GM19351 (cell line): ENCODE measurements around the gene VSIG8.
A peak's percentile ranks its signal among the peaks of the same experiment; 100 is the strongest.
"Not testable (repeated sequence)": the region's sequence is repeated elsewhere in the genome, so short reads cannot be mapped to it uniquely, and the experiment has no call there.

ENCODE experiments used
- ATAC-seq: cut with Tn5 transposase; IDR thresholded peaks from one replicate; pipeline ENCODE4 v1.9.1; 2021; ENCODE audit warnings: mild to moderate bottlenecking, moderate library complexity; ENCODE audit not compliant: unreplicated experiment

The VSIG8 gene

DNA sequence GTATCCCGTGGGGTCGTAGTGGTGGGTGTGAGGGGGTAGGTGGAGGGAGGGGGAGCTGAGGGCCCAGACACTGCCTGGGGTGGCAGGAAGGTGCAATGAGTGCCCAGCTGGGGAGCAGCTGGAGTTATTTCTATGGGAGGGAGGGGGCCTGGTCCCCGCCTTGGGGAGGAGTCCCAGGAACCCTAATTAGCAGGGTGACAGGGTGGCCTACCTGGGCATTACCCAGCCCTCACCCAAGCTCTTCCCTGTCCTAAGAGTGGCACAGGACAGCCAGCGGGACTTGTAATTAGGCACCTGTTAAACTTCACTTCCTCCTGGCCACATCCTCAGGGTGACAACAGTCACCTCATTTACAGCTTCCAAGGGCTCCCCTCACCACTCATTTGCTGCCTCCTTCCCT, at the start of gene VSIG8:
TSS of gene VSIG8 (minus strand) at position 101 of the 400 bp plus-strand sequence. CDS start 136 bp downstream, outside the sequence.
- no peak for ATAC-seq

- ATAC-seq = no peak
Measured at GRCh38 chr1:159911326-159912070, 49.0 kb upstream of the VSIG8 start.

DNA sequence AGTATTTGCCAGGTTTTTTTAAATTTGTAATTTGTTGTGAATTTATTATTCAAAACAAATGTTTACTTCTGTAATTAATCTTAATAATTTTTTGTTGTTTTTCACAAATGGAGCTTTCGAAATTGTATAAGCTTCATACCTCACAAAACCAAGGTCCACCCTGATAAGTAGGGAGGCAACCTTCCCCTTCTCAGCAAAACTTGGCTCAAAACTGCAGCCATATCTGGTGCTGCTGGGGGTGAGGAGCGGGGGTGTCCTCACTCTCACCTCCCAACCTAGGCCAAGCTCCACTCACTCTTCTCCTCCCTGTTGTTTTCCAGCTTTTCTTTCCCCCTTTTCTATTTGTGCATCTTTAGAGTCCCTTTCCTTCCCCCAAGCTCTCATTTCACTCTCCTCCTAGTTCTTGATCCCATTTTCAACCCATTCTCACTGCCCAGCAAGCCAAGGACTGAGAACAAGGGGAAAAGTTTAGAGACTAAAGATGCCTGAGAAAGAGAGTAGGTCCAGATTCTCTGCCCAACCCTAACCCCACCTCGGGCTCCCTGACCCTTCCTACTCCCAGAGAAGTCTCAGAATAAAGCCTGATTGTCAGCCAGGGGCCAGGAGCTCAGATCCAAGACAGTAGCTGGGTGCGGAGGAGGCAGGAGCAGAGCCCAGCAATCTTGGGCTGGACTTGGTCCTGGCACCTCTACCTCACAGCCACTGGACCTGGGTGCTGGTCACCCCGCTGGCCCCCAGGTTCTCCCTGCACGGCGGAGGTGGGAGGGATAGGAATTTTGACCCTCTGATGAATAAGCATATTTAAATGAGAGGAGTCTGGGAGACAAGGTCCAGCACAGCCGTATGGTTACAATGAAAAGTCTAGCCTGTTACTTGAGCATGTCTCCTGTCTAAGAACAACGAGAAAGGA, 45.8 kb upstream of the VSIG8 start:
- no peak for ATAC-seq

DNA sequence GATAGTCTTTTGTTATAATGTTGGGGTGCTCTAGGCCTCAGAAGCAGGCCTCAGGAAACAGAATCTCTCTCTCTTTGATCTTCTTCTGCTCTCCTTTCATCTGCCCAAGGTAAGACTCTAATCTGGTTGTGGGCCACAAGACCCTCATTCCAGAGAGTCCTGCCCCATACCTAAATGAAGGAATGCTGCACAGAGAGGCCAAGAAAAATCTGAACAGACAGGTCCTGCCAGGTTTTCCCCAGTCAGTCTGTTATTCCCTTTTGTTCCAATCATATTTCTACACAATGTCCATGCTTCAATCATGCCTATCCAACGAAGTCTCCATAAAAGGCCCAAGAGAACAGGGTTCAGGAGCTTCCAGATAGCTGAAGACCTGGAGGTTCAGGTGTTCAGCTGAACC, 44.5 kb upstream of the VSIG8 start:
- no peak for ATAC-seq

- ATAC-seq = not testable (repeated sequence)
Measured at GRCh38 chr1:159904036-159904435, 41.6 kb upstream of the VSIG8 start.

- ATAC-seq = no peak
Measured at GRCh38 chr1:159902541-159902940, 40.1 kb upstream of the VSIG8 start.

GRCh38 chr1:159900755-159901360, 38.4 kb upstream of the VSIG8 start:
- no peak for ATAC-seq

DNA sequence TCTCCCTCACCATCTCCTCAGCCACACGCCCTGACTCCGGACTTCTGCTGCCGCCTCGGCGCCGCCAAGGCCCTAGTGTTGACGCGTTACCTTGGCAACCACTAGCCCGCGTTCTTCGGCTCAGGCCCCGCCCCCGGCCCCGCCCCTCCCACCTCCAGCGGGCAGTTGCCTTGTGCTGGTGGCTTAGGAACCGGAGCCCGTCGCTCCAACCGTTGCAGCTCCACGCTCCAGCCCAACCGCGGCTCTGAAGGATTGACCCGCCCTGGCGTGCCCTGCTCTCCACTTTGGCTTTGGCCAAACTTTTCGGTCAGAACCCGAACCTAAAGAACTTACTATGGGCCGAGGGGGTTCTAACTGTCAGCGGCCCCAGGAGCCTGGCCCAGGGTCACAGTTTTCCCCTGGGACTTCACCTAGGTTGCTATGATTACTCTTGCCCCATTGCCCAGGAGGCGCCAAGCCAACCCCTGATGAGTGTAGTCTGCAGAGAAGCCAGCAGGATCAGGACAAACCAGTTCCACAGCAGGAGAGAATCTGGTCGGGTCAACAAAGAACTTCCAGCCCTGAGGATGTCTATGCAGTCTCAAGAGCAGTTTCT, 37.7 kb upstream of the VSIG8 start, which contains the start of gene CFAP45:
TSS of gene CFAP45 (minus strand) at position 80 of the 595 bp plus-strand sequence. CDS start at position 13, 67 bp downstream.
- no peak for ATAC-seq

- not testable (repeated sequence) for ATAC-seq
Measured at GRCh38 chr1:159899634-159900033, 37.2 kb upstream of the VSIG8 start.

GRCh38 chr1:159898527-159898926, 36.1 kb upstream of the VSIG8 start:
- ATAC-seq = no peak

- no peak for ATAC-seq
Measured at GRCh38 chr1:159897962-159898361, 35.5 kb upstream of the VSIG8 start.

DNA sequence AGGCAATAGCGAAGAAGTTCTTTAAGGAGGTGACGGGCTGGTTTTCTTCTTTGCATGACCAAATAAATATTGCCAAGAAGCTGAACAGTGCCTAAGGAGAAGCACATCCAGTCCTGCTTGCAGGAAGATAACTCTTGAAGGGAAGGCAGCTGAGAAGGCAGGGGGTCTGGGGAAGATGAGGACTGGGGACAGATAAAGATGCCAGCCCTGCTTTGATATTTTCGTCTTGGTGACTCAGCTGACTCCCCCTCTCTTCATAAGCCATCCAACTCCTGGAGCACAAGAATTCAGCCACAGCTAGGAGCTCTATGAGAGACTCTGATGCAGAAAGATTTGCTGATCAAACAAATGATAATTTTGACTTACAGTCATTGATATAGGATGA, 34.1 kb upstream of the VSIG8 start:
- no peak for ATAC-seq

- no peak for ATAC-seq
Measured at GRCh38 chr1:159895836-159896545, 33.5 kb upstream of the VSIG8 start.

DNA sequence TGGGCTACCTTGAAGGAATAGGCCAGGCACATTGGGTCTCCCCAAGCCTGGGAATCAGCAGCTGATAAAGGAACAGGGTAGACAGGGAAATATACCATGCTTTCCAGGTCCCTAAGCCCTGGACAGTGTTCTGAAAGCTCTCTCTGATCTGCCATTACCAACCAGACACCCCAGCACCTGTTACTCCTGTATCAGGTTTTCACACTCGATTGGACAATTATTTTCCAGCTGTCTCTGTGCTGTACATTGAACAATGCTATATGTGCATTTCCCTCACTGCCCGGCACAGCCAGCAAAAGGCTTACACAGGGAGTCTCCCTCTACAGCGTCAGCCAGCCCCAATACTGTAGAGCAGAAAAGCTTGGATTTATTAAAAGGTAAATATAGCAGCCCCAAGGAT, 32.8 kb upstream of the VSIG8 start:
- ATAC-seq = no peak

DNA sequence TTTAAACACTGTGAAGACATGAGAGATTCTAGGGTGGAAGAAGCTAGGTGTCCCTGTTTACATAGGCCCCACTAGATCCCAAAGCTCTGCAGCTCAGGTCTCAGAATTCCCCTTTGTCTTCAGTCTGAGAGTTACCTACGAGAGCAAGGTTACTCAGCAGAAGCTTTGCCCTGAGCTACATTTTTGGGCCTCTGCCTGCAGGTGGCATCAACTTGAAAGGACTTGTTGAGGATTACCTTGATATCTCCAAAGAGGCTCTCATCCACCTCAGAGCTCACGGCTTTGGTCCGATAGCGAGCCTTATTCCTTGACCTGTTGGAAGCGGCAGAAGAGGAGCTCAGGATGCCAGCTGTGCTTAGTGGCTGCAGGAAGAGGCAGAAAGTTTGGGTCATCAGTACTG, 30.5 kb upstream of the VSIG8 start:
- ATAC-seq = no peak

GRCh38 chr1:159891275-159892157, 29.1 kb upstream of the VSIG8 start:
- ATAC-seq = peak; percentile 59

DNA sequence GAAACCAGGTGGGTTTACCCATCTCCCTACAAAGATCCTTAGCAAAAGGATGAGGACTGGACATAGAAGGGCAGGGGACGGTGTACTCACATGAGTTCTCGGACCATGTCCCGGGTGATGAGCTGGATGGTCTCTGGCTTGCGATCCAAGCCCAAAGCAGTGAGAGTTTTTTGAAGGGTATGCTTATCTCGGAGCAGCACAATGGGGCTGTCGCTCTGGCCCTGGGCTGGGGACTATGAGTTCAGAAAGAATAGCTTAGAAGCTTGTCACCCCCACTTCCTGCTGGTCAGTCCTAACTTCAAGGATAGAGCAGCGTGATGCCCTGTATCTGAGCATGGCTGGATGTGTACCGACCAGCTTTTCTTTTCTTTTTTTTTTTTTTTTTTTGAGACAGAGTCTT, 27.9 kb upstream of the VSIG8 start:
- ATAC-seq = no peak

GRCh38 chr1:159889821-159890252, 27.4 kb upstream of the VSIG8 start:
- ATAC-seq = peak; percentile 94

DNA sequence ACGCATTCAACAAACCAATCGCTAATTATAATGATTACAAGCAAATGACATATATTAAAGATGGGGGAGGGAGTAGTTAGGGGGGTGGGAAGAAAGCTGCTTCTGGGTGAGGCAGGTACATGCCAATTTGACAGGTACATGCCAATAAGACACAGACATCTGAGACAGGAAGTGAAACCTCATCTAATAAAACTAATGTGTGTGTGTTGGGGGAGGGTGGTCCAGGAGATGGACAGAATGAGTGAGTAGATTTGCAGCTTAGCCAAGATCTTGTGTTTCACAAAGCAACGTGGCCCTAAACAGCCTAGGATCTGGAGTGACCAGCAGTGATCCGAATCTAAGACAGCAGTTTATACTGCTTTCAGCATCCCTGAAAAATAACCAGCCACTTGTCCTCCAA, 26.7 kb upstream of the VSIG8 start:
- ATAC-seq = no peak
